Astrocyte of the spinal cord (primary cell): ENCODE results near the gene GOLGA3.
"Not testable (repeated sequence)": the region's sequence is repeated elsewhere in the genome, so short reads cannot be mapped to it uniquely, and the experiment has no call there.

ENCODE experiments used
- DNase-seq: peaks from one replicate; pipeline ENCODE4 v3.0.0; 2011; ENCODE audit warnings: low read depth, low spot score
- H3K4me3 ChIP-seq: 2 replicates; pipeline ENCODE4 v1.5.1; 2011; ENCODE audit warnings: low read depth, mild to moderate bottlenecking, low read length, moderate library complexity
- CTCF ChIP-seq: IDR thresholded peaks from 2 replicates; pipeline ENCODE4 v1.5.1; 2012; ENCODE audit warnings: low read depth, mild to moderate bottlenecking, low read length, inconsistent platforms
- in situ Hi-C: cut with HindIII; loops from 2 replicates; pipeline ENCODE4 v1.10.0; 2017; ENCODE audit warnings: low sequenced_read_pairs

Gene GOLGA3

GRCh38 chr12:132803888-132804287, 24.8 kb downstream of the GOLGA3 start:
- H3K4me3 ChIP-seq = no peak overlapping the region
- no peak for TF ChIP-seq CTCF
- no peak for DNase-seq
- in situ Hi-C loops = no loop called here

GRCh38 chr12:132803125-132803524, 25.5 kb downstream of the GOLGA3 start:
- in situ Hi-C loops = no loop called here
- DNase-seq = no peak
- TF ChIP-seq CTCF = no peak
- H3K4me3 ChIP-seq = no peak overlapping the region

- no peak overlapping the region for H3K4me3 ChIP-seq
- no peak for DNase-seq
- no peak for TF ChIP-seq CTCF
- in situ Hi-C loops = no loop called here
These were observed 26.9 kb downstream of the GOLGA3 start for GRCh38 chr12:132801741-132802140.

- no peak overlapping the region for H3K4me3 ChIP-seq
- no peak for TF ChIP-seq CTCF
- no peak for DNase-seq
- in situ Hi-C loops = no loop called here
These were observed 29.8 kb downstream of the GOLGA3 start for GRCh38 chr12:132798836-132799235.

- no peak overlapping the region for H3K4me3 ChIP-seq
- DNase-seq = no peak
- in situ Hi-C loops = no loop called here
- TF ChIP-seq CTCF = no peak
These were observed 30.7 kb downstream of the GOLGA3 start for GRCh38 chr12:132797820-132798570.

GRCh38 chr12:132795847-132796246, 32.8 kb downstream of the GOLGA3 start:
- no peak overlapping the region for H3K4me3 ChIP-seq
- in situ Hi-C loops = no loop called here
- no peak for DNase-seq
- TF ChIP-seq CTCF = no peak

- DNase-seq, in situ Hi-C loops: not testable (repeated sequence)
These were observed 36.7 kb downstream of the GOLGA3 start for GRCh38 chr12:132791940-132792339.

More at GRCh38 chr12:132791940-132792339, 36.7 kb downstream of the GOLGA3 start:
- H3K4me3 ChIP-seq = not testable (repeated sequence)
